Mucosa of descending colon (tissue), 3 donors: ENCODE data around the gene KLK1. TPM values are rescaled to one million over a fixed set of nuclear protein-coding genes. Genes with fewer than 3 reads are reported as not detected.

Source experiments
- ATAC-seq: fragments of 200-7000 bp; cut with Tn5 transposase; one replicate; pipeline ENCODE4 v1.9.1; 2020; ENCODE audit warnings: mild to moderate bottlenecking, moderate library complexity
- DNase-seq, 3 donors: peaks; one replicate each; pipeline ENCODE4 v3.0.0-alpha.2; 2020
- H3K36me3 ChIP-seq: fragments of 200-600 bp; one replicate; pipeline ENCODE4 v1.8.0; 2021; ENCODE audit warnings: low read depth, mild to moderate bottlenecking
- H3K4me1 ChIP-seq: fragments of 200-600 bp; one replicate; pipeline ENCODE4 v1.8.0; 2021; ENCODE audit warnings: low read depth, mild to moderate bottlenecking
- H3K4me3 ChIP-seq: fragments of 200-600 bp; one replicate; pipeline ENCODE4 v1.8.0; 2021; ENCODE audit warnings: mild to moderate bottlenecking
- H3K9me3 ChIP-seq: fragments of 200-600 bp; one replicate; pipeline ENCODE4 v1.8.0; 2021; ENCODE audit warnings: mild to moderate bottlenecking
- CTCF ChIP-seq: fragments of 200-600 bp; IDR thresholded peaks from one replicate; pipeline ENCODE4 v1.8.0; 2022; ENCODE audit warnings: antibody characterized with exemption, mild to moderate bottlenecking
- intact Hi-C, 2 donors: fragments of 100-400 bp; cut with DNase I in 1 of 2; cut with micrococcal nuclease in 1 of 2; formaldehyde crosslinking; loops; one replicate each; pipeline versions ENCODE4 v1.11.0 to v1.11.1; 2022; cut with DNase I, micrococcal nuclease
- total RNA-seq, 3 donors: library from RNA; stranded (reverse); fragmentation: NEBNext Ultra II Directional in 2 of 3; extraction: Animal tissue kit (Norgen Biotek cat#: 25700) in 2 of 3; gene quantifications; one replicate each; pipeline versions ENCODE4 v1.2.1 to v1.2.4, GENCODE V29; 2021 to 2023
- donor health status: DM: no; HTN: no; CAD: no; lungs with moderate emphysema.
- donor health status: DM: no; HTN: no; CAD: no.
- donor health status: DM: no; HTN: yes; CAD: no.

KLK1 gene
- total RNA-seq, 3 donors from 2014 or later = 29.3 to 130 (median 80.6) TPM

- TF ChIP-seq CTCF = no peak
- Histone ChIP-seq H3K36me3 (no peaks in the 10 kb centered on the region), H3K9me3 (no peaks in the 10 kb centered on the region), H3K4me1 (peaks cover 24% of the 10 kb centered on the region), H3K4me3 (no peak overlapping the region)
- intact Hi-C loops = no loop called here
- no peak for ATAC-seq
- DNase-seq = peak in 1 of 3 donors; percentile 41
These were observed 4.0 kb downstream of the KLK1 start for GRCh38 chr19:50819636-50820035.

- no peaks in the 10 kb centered on the region for H3K36me3 ChIP-seq
- TF ChIP-seq CTCF = no peak
- ATAC-seq = no peak
- no peaks in the 10 kb centered on the region for H3K9me3 ChIP-seq
- peaks cover 24% of the 10 kb centered on the region for H3K4me1 ChIP-seq
- no peak for DNase-seq
- intact Hi-C loops = no loop called here
- H3K4me3 ChIP-seq = no peak overlapping the region
These were observed 4.6 kb downstream of the KLK1 start for GRCh38 chr19:50818859-50819472.

GRCh38 chr19:50817941-50818858 is 5.4 kb downstream of the KLK1 start:
- TF ChIP-seq CTCF = no peak
- intact Hi-C loops = no loop called here
- H3K4me3 ChIP-seq = no peak overlapping the region
- no peaks in the 10 kb centered on the region for H3K9me3 ChIP-seq
- DNase-seq = peak; percentile 90 to 93 (median 92)
- no peaks in the 10 kb centered on the region for H3K36me3 ChIP-seq
- peak; percentile 82 for ATAC-seq
- peaks cover 24% of the 10 kb centered on the region for H3K4me1 ChIP-seq

- H3K4me1 ChIP-seq = peaks cover 8% of the 10 kb centered on the region
- DNase-seq (no peak), ATAC-seq (no peak)
- no peak overlapping the region for H3K4me3 ChIP-seq
- TF ChIP-seq CTCF = no peak
- intact Hi-C loops = no loop called here
- H3K36me3 ChIP-seq = no peaks in the 10 kb centered on the region
- H3K9me3 ChIP-seq = no peaks in the 10 kb centered on the region
These were observed 8.1 kb downstream of the KLK1 start for GRCh38 chr19:50815439-50815838.

GRCh38 chr19:50814883-50815282 is 8.7 kb downstream of the KLK1 start:
- no peak for TF ChIP-seq CTCF
- H3K9me3 ChIP-seq = no peaks in the 10 kb centered on the region
- DNase-seq (no peak), ATAC-seq (no peak)
- H3K4me1 ChIP-seq = peaks cover 3% of the 10 kb centered on the region
- H3K36me3 ChIP-seq = no peaks in the 10 kb centered on the region
- no peak overlapping the region for H3K4me3 ChIP-seq
- intact Hi-C loops = no loop called here
